ENCODE data around the gene TAF1B.
A peak's percentile ranks its signal among the peaks of the same experiment; 100 is the strongest.
"Not testable (repeated sequence)": the region's sequence is repeated elsewhere in the genome, so short reads cannot be mapped to it uniquely, and the experiment has no call there.

The TAF1B gene

DNA sequence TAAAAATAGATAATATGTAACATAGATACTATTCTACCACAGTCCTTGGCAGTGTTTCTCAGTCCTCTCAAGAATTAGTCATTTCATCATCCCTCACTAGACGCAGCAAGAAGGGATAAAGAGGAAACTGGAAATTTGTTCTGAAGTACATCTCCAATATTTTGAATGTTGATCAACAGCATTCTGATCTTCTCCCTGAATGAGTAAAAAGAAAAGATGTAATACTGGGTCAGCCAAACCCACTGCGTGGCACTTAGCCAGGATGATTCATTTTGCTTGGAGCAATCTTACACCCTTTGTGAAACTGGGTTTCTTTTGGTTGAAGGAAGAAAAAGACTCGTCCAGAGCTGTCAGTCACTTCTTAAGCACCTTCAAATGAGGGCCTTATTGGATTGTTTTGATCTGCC lies 54.1 kb downstream of the TAF1B start:
- CTCF ChIA-PET: interaction anchor here (1.1 kb wide), 1 partner anchor 9 kb away, joined by 3 read pairs; no protein-coding TSS in a partner anchor
- DNase-seq: no peak
- H3K9me3 Mint-ChIP-seq: no peaks in the 10 kb centered on the region

DNA sequence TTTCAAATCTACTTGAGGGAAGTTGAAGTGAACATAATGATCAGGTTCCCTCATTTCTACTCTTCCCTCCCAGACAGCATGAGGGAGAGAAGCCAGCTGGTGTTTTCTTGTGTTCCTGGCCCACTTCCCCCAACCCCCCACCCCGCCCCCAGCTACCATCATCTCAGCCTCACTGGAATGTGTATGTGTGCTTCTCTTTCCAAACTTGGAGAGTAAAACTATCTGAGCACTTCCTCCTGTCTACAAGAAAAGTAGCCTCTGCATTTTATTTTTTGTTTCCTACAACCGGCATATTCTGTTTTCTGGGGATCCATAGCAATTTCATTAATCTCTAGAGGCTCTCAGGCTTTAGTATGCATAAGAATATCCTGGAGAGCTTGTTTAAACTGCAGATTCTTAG lies 54.6 kb downstream of the TAF1B start:
- H3K4me1 Mint-ChIP-seq: peaks cover 27% of the 10 kb centered on the region

More for the DNA sequence above, 54.1 kb downstream of the TAF1B start:
- Mint-ChIP-seq H3K27me3 (no peaks in the 10 kb centered on the region), H3K27ac (no peak overlapping the region), H3K36me3 (peaks cover 14% of the 10 kb centered on the region), H3K4me1 (peaks cover 27% of the 10 kb centered on the region), H3K4me3 (no peak overlapping the region)

DNA sequence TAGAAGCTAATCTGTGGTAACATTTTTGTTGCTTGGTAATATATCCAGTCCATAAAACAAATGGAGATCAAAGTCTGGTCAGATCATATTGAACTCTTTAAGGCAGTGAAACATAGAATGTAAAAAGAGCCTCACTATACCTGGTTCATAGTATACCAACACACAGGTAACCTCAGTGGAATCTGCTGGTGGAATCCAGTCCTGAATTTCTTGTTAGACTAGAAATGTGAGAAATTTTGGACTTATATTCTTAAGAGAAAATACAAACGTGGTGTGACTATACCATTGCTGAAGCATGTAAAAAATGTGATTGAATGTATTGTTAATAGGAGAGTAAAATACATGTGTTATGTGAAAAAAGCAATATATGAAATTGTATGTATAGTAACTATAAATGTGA lies 62.1 kb downstream of the TAF1B start:
- H3K27ac Mint-ChIP-seq: no peak overlapping the region
- no peak for DNase-seq
- H3K4me3 Mint-ChIP-seq: no peak overlapping the region
- CTCF ChIA-PET: no interaction called here
- no peaks in the 10 kb centered on the region for H3K27me3 Mint-ChIP-seq
- no peaks in the 10 kb centered on the region for H3K4me1 Mint-ChIP-seq
- no peaks in the 10 kb centered on the region for H3K9me3 Mint-ChIP-seq
- H3K36me3 Mint-ChIP-seq: peaks cover 6% of the 10 kb centered on the region

More for the DNA sequence above, 54.6 kb downstream of the TAF1B start:
- Mint-ChIP-seq H3K27me3 (no peaks in the 10 kb centered on the region), H3K4me3 (no peak overlapping the region), H3K36me3 (peaks cover 11% of the 10 kb centered on the region), H3K27ac (no peak overlapping the region), H3K9me3 (no peaks in the 10 kb centered on the region)
- DNase-seq: no peak
- CTCF ChIA-PET: interaction anchor here (1.1 kb wide), 1 partner anchor 9 kb away, joined by 3 read pairs; no protein-coding TSS in a partner anchor

DNA sequence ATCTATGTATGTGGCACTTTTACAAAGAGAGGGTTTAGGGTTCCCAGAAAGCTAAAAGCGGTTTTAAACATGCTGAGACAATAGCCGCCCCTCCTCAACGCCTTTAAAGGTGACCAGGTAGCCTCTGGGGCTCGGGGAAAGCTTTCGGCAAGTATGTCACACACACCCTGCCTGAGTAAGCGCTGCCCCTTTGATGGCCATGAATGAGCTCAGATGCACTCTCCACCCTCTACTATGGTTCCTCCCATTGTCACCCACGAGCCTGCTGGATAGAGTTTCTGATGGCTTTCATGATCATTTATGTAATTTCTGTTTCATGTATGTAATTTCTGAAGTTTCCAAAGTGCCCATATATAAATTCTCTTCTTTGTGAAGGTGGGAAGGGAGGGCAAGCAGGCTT lies 64.1 kb downstream of the TAF1B start:
- Mint-ChIP-seq H3K27me3 (no peaks in the 10 kb centered on the region), H3K27ac (no peak overlapping the region), H3K9me3 (no peaks in the 10 kb centered on the region), H3K36me3 (peaks cover 15% of the 10 kb centered on the region), H3K4me1 (no peaks in the 10 kb centered on the region), H3K4me3 (no peak overlapping the region)
- CTCF ChIA-PET: interaction anchor here (0.9 to 1.4 kb wide), 2 partner anchors 26 to 93 kb away, joined by 3 read pairs; no protein-coding TSS in a partner anchor
- DNase-seq: no peak

DNA sequence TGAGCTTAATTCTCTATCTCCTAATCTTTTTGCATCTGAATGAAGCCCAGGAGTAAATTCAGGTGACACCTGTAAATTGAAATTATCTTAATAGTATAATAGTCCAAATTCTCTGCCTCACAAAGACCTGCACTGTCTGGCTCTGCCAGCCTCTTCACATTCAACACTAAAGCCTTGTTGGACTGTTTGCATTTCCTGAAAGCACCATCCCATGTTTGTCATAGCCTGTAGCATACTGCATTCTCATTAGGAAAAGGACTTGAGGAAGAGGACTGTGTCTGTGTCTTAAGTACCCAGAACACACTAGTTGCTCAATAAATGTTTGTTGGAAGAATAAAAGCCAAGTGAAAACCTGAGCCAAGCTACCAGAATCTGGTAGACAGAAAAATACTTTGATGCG lies 65.4 kb downstream of the TAF1B start:
- DNase-seq: no peak
- no peak overlapping the region for H3K27ac Mint-ChIP-seq
- CTCF ChIA-PET: interaction anchor here (1.4 kb wide), 1 partner anchor 25 kb away, joined by 3 read pairs; no protein-coding TSS in a partner anchor

DNA sequence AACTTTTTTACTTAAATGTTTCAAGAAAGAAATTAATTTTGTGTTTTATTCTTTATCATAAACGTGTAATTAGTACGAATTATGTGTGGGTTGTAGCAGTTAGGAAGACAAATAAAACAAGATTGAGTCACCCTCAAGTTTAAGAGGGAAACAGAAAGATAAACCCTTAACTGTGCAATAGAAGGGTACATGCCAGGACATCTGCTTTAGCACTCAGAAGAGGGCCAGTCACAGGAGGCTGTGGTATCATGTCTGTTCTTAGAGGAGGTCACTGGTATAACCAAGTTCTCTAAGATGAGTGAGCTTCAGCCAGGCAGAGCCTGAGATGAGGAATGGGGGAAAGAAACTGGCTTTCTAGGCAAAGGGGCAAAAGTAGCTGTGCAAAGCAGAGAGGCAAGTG lies 65.8 kb downstream of the TAF1B start:
- no peaks in the 10 kb centered on the region for H3K9me3 Mint-ChIP-seq
- CTCF ChIA-PET: interaction anchor here (1.7 kb wide), 1 partner anchor 95 kb away, joined by 4 read pairs; no protein-coding TSS in a partner anchor

More for the DNA sequence above, 65.4 kb downstream of the TAF1B start:
- Mint-ChIP-seq H3K9me3 (no peaks in the 10 kb centered on the region), H3K27me3 (no peaks in the 10 kb centered on the region), H3K4me1 (no peaks in the 10 kb centered on the region), H3K36me3 (peaks cover 19% of the 10 kb centered on the region), H3K4me3 (no peak overlapping the region)

DNA sequence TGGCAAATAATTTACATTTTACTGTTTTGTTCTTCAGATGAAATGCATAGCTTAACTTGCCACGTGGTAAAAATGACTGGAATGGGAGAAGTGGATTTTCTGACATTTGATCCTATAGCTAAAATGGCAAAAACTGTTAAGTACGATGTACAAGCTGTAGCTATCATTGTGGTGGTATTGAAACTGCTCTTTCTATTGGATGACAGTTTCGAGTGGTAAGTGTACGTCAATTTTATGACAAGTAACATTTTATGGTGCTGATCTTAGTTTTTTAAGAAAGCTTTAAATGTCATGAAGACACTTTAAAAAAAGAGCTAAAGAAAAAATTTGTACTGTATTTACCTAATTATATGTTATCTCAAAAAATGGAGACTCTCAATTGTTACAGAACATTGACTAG lies 67.4 kb downstream of the TAF1B start:
- H3K36me3 Mint-ChIP-seq: peaks cover 34% of the 10 kb centered on the region
- peaks cover 6% of the 10 kb centered on the region for H3K4me1 Mint-ChIP-seq
- no peak for DNase-seq
- no peak overlapping the region for H3K4me3 Mint-ChIP-seq
- no peaks in the 10 kb centered on the region for H3K9me3 Mint-ChIP-seq
- no peaks in the 10 kb centered on the region for H3K27me3 Mint-ChIP-seq
- H3K27ac Mint-ChIP-seq: no peak overlapping the region
- CTCF ChIA-PET: interaction anchor here (1.7 kb wide), 1 partner anchor 97 kb away, joined by 4 read pairs; no protein-coding TSS in a partner anchor

More for the DNA sequence above, 65.8 kb downstream of the TAF1B start:
- DNase-seq: no peak
- Mint-ChIP-seq H3K4me3 (no peak overlapping the region), H3K36me3 (peaks cover 22% of the 10 kb centered on the region), H3K4me1 (peaks cover under 1% of the 10 kb centered on the region), H3K27me3 (no peaks in the 10 kb centered on the region), H3K27ac (no peak overlapping the region)

DNA sequence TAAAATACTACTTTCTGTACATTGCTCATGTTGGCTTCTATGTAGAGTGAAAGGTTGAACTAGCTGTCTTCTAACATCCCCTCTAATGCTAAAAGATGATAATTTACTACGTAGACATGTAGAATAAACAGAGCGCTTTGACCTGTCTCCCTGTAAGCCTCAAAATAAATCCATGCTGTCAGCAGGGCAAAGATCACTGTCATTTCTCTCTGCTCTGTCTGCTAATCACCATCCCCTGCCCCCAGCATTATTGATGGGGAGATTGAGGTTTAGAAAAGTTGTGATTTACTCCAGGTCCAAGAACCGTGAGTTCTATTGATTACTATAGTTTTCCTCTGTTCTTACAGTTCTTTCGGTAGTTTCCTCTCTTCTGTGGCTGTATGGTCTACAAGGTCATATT lies 69.2 kb downstream of the TAF1B start:
- Mint-ChIP-seq H3K4me3 (no peak overlapping the region), H3K4me1 (peaks cover 6% of the 10 kb centered on the region), H3K27ac (no peak overlapping the region), H3K27me3 (no peaks in the 10 kb centered on the region), H3K9me3 (no peaks in the 10 kb centered on the region), H3K36me3 (peaks cover 38% of the 10 kb centered on the region)
- no peak for DNase-seq
- CTCF ChIA-PET: no interaction called here

DNA sequence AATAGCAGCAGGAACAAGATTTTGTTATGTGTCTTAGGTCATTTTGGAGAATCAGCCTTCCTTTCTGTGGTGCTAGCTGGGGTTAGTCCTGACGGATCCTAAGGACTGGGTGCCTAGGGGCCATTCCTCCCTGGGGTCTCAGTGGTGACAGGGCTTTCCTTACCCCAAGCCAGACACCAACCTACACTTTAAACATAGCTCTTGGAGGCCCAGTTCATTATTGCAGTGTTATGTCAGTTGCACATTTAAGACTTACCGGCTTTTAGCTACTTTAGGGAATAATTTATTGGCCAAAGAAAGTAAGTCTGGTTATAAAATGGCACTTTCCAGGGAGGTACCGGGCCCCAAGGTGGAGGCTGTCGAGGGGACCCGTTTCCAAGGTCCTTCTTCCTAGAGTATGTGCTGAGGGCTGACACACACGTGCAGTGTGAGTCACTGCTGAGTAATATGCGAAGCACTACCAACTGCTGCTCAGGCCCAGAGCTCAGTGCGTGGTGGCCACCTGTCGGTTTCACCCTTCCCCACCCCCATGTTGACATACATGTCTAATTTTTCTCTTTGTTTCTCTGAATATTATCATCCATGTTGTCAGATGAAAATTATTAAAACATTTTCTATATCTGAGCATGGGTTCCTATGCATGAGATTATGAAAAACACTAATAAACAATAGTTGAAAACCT lies 71.3 kb downstream of the TAF1B start:
- DNase-seq: peak; percentile 24
- H3K4me3 Mint-ChIP-seq: no peak overlapping the region
- H3K27me3 Mint-ChIP-seq: no peaks in the 10 kb centered on the region
- no peak overlapping the region for H3K27ac Mint-ChIP-seq
- peaks cover 6% of the 10 kb centered on the region for H3K4me1 Mint-ChIP-seq
- H3K36me3 Mint-ChIP-seq: peaks cover 37% of the 10 kb centered on the region
- no peaks in the 10 kb centered on the region for H3K9me3 Mint-ChIP-seq
- CTCF ChIA-PET: interaction anchor here (0.7 to 2.2 kb wide), 5 partner anchors 72 to 114 kb away, joined by 3 to 9 read pairs (median 3); partner anchors contain the start of gene TAF1B

DNA sequence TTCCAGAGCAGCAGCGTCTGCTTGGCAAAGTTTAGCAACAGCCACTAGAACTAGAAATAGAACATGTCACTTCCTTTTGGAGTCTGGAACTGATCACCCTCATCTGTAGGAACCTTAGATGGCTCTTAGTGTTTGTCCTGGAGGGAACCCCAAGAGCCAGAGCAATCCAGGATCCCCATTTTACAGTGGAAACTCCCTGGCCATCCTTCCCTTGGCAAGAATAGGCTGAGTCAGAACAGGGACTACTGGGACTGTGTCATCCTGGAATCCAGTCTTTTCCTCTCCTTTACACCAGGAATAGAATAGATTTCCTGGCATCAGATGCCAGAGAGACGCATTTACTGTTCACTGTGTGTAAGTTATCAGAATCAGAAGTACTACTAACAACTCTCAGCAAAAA lies 75.0 kb downstream of the TAF1B start:
- no peak overlapping the region for H3K4me3 Mint-ChIP-seq
- CTCF ChIA-PET: no interaction called here
- no peaks in the 10 kb centered on the region for H3K27me3 Mint-ChIP-seq
- H3K9me3 Mint-ChIP-seq: no peaks in the 10 kb centered on the region
- H3K36me3 Mint-ChIP-seq: peaks cover 42% of the 10 kb centered on the region
- peaks cover 6% of the 10 kb centered on the region for H3K4me1 Mint-ChIP-seq
- no peak for DNase-seq
- H3K27ac Mint-ChIP-seq: peak overlapping the region; percentile 11

DNA sequence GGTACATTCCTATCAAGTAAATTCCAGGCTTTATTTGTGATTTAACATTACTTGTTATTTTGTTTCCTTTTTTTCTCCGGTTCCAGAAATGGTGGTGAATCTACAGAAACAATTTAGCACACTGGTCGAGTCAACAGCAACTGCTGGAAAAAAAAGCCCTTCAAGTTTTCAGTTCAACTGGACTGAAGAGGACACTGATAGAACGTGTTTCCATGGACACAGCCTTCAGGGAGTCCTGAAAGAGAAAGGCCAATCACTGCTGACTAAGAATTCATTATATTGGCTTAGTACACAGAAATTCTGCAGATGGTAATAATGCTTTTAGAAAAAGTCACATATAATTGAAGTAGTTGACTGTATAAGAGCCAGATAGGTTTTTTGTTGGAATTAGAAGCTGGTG lies 76.2 kb downstream of the TAF1B start:
- H3K27me3 Mint-ChIP-seq: no peaks in the 10 kb centered on the region
- H3K36me3 Mint-ChIP-seq: peaks cover 36% of the 10 kb centered on the region
- CTCF ChIA-PET: no interaction called here
- H3K4me3 Mint-ChIP-seq: no peak overlapping the region
- no peak overlapping the region for H3K27ac Mint-ChIP-seq
- H3K9me3 Mint-ChIP-seq: no peaks in the 10 kb centered on the region
- H3K4me1 Mint-ChIP-seq: peaks cover 2% of the 10 kb centered on the region
- DNase-seq: no peak

DNA sequence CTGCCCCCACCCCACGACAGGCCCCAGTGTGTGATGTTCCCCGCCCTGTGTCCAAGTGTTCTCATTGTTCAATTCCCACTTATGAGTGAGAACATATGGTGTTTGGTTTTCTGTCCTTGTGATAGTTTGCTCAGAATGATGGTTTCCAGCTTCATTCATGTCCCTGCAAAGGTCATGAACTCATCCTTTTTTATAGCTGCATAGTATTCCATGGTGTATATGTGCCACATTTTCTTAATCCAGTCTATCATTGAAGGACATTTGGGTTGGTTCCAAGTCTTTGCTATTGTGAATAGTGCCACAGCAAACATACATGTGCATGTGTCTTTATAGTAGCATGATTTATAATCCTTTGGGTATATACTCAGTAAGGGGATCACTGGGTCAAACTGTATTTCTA lies 83.7 kb downstream of the TAF1B start:
- CTCF ChIA-PET, DNase-seq, H3K9me3 Mint-ChIP-seq, H3K4me1 Mint-ChIP-seq, H3K4me3 Mint-ChIP-seq, H3K27me3 Mint-ChIP-seq, H3K27ac Mint-ChIP-seq: not testable (repeated sequence)
- peaks cover 69% of the 10 kb centered on the region for H3K36me3 Mint-ChIP-seq

DNA sequence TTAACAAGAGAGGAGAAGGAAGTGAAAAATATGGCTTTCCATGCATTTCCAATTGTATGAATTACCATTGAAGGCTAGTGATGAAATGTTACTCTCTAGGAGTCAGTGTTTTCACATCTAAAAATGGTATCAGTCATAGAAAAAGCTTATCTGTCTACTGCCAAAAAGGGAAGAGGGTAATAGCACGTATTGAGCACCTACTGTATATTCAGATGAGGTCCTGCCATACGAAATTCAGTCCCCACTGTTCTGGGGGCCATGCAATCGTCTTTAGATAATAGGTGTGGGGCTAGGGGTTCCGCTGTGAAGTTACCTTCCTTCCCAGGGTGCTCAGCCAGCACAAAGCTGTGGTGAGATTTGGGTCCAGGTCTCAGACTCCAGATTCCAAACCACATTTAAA lies 94.0 kb downstream of the TAF1B start:
- Mint-ChIP-seq H3K4me1 (no peaks in the 10 kb centered on the region), H3K27me3 (peaks cover 15% of the 10 kb centered on the region), H3K9me3 (no peaks in the 10 kb centered on the region), H3K27ac (no peak overlapping the region), H3K36me3 (peaks cover 17% of the 10 kb centered on the region), H3K4me3 (no peak overlapping the region)
- no peak for DNase-seq
- CTCF ChIA-PET: interaction anchor here (0.6 kb wide), 1 partner anchor 11 kb away, joined by 5 read pairs; no protein-coding TSS in a partner anchor

DNA sequence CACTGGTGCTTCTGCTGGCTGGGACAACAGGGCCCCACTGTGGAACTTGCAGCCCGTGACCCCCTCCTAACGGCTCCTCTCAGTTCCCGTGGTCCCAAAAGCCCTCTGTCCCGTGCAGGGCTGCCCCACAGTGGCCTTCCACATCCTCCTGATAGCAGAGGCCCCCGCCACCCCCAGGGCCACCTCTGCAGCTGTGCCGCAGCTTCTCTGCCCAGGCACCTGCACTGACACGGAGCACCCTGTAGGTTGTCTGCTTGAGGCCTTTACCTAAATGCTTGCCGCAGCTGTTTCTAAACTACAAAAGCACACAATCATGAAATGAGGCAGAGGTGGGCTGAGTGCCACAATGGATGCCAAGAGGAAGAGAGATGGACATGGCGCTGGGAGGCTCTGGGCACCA lies 94.7 kb downstream of the TAF1B start:
- no peaks in the 10 kb centered on the region for H3K9me3 Mint-ChIP-seq
- CTCF ChIA-PET: interaction anchor here (0.6 kb wide), 1 partner anchor 10 kb away, joined by 5 read pairs; no protein-coding TSS in a partner anchor
- H3K27ac Mint-ChIP-seq: no peak overlapping the region
- peaks cover 13% of the 10 kb centered on the region for H3K36me3 Mint-ChIP-seq
- peaks cover 18% of the 10 kb centered on the region for H3K27me3 Mint-ChIP-seq
- no peak overlapping the region for H3K4me3 Mint-ChIP-seq
- no peaks in the 10 kb centered on the region for H3K4me1 Mint-ChIP-seq
- no peak for DNase-seq
